HFFc6 (cell line): ENCODE results near the gene SCO2. TPM values are rescaled to one million over a fixed set of nuclear protein-coding genes. Genes with fewer than 3 reads are reported as not detected.
"Not testable (repeated sequence)": the region's sequence is repeated elsewhere in the genome, so short reads cannot be mapped to it uniquely, and the experiment has no call there.

ENCODE experiments used
- DNase-seq: peaks from one replicate; pipeline ENCODE4 v3.0.0-alpha.2; 2018
- H3K27ac Mint-ChIP-seq: 2 replicates; pipeline ENCODE4 v1.8.0; 2020; ENCODE audit warnings: mild to moderate bottlenecking, mixed read lengths
- H3K27me3 Mint-ChIP-seq: 2 replicates; pipeline ENCODE4 v1.8.0; 2021; ENCODE audit warnings: mild to moderate bottlenecking, moderate library complexity, mixed read lengths; ENCODE audit not compliant: insufficient read depth
- H3K36me3 Mint-ChIP-seq: 2 replicates; pipeline ENCODE4 v1.8.0; 2021; ENCODE audit warnings: low read depth, mixed read lengths
- H3K4me1 Mint-ChIP-seq: 2 replicates; pipeline ENCODE4 v1.8.0; 2020; ENCODE audit warnings: low read depth, mixed read lengths
- H3K4me3 Mint-ChIP-seq: 2 replicates; pipeline ENCODE4 v1.8.0; 2020; ENCODE audit warnings: mild to moderate bottlenecking, moderate library complexity, mixed read lengths
- H3K9me3 Mint-ChIP-seq: 2 replicates; pipeline ENCODE4 v1.8.0; 2020; ENCODE audit warnings: mild to moderate bottlenecking, mixed read lengths
- total RNA-seq, 6 experiments: library from RNA; stranded (reverse); fragmentation: NEBNext Ultra II Directional; extraction: Animal tissue kit (Norgen Biotek cat#: 25700); gene quantifications; 2 replicates in 1 of 6; 3 replicates in 5 of 6; pipeline ENCODE4 v1.2.3, GENCODE V29; 2021
- TF ChIP-seq, protein P1 (sequence below): fragments of 200-600 bp; sonication (generic); IDR thresholded peaks from 2 replicates; pipeline ENCODE4 v1.5.0; 2021; ENCODE audit warnings: antibody characterized with exemption, mild to moderate bottlenecking

Gene SCO2
- total RNA-seq, 6 experiments from 2014 or later, result 2.7 to 11.1 (median 9.7) TPM

DNA sequence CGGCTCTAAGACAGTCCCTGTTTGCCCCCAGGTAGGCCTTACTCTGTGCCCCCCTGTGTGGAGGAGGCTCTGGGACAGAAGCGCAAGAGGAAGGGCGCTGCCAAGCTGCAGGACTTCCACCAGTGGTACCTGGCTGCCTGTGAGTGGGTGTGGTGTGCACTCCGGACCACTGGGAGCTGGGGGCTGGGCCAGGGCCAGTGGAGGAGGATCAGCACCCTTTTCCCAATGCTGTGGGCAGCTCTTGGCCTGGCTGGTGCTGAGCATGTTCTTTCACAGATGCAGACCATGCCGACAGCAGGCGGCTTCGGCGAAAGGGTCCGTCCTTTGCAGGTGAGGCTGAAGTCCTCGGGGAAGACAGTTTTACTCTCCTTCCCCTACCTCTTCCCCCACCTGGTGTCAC is 3.7 kb downstream of the SCO2 start:
- Mint-ChIP-seq H3K27me3 (no peaks in the 10 kb centered on the region), H3K36me3 (peaks cover 14% of the 10 kb centered on the region), H3K4me1 (peaks cover 10% of the 10 kb centered on the region), H3K27ac (no peak overlapping the region), H3K9me3 (no peaks in the 10 kb centered on the region), H3K4me3 (no peak overlapping the region)
- DNase-seq, result no peak
- TF ChIP-seq, protein P1, sequence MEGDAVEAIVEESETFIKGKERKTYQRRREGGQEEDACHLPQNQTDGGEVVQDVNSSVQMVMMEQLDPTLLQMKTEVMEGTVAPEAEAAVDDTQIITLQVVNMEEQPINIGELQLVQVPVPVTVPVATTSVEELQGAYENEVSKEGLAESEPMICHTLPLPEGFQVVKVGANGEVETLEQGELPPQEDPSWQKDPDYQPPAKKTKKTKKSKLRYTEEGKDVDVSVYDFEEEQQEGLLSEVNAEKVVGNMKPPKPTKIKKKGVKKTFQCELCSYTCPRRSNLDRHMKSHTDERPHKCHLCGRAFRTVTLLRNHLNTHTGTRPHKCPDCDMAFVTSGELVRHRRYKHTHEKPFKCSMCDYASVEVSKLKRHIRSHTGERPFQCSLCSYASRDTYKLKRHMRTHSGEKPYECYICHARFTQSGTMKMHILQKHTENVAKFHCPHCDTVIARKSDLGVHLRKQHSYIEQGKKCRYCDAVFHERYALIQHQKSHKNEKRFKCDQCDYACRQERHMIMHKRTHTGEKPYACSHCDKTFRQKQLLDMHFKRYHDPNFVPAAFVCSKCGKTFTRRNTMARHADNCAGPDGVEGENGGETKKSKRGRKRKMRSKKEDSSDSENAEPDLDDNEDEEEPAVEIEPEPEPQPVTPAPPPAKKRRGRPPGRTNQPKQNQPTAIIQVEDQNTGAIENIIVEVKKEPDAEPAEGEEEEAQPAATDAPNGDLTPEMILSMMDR, result no peak

DNA sequence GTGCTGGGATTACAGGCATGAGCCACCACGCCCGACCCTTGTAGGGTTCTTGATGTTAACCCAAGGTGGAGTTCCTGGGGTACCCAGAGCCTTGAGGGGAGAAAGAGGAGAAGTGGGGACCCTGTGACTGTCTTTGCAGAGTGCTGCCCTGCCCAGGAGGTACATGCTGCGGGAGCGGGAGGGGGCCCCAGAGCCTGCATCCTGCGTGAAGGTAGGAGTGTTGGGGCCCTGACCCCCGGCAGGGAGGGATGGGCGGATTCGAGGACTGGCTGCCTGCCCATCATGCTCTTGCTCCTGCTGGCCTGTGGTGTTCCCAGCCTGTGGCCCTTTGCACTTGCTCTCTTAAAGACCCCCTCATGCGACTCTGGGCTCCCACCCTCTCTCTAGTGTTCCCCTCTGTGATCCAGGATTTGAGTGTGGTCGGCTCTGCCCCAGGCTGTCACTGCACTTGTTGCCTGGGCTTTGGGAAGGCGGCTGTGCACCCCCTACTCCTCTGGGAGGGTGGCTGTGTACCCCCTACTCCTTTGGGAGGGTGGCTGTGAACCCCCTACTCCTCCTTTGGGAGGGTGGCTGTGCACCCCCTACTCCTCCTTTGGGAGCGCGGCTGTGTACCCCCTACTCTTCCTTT is 4.5 kb downstream of the SCO2 start:
- no peak overlapping the region; the same call in 1 of the 2 replicates for H3K27ac Mint-ChIP-seq
- no peaks in the 10 kb centered on the region for H3K9me3 Mint-ChIP-seq
- H3K4me1 Mint-ChIP-seq, result peaks cover 9% of the 10 kb centered on the region
- no peaks in the 10 kb centered on the region for H3K27me3 Mint-ChIP-seq
- no peak for DNase-seq
- peaks cover 14% of the 10 kb centered on the region for H3K36me3 Mint-ChIP-seq
- TF ChIP-seq, protein P1, result no peak
- H3K4me3 Mint-ChIP-seq, result no peak overlapping the region

DNA sequence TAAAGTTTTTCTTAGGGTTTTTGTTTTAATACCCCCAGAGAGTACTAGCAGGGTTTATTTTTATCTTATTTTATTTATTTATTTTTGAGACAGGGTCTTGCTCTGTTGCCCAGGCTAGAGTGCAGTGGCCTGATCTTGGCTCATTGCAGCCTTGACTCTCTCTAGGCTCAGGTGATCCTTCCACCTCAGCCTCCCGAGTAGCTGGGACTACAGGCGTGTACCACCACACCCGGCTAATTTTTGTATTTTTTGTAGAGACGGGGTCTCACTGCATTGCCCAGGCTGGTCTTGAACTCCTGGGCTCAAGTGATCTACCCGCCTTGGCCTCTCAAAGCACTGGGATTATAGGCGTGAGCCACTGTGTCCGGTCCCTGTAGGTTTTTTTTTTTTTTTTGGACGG is 5.2 kb downstream of the SCO2 start:
- not testable (repeated sequence) for H3K27ac Mint-ChIP-seq, H3K9me3 Mint-ChIP-seq, DNase-seq, H3K4me3 Mint-ChIP-seq, H3K27me3 Mint-ChIP-seq, H3K4me1 Mint-ChIP-seq
- peaks cover 14% of the 10 kb centered on the region for H3K36me3 Mint-ChIP-seq

DNA sequence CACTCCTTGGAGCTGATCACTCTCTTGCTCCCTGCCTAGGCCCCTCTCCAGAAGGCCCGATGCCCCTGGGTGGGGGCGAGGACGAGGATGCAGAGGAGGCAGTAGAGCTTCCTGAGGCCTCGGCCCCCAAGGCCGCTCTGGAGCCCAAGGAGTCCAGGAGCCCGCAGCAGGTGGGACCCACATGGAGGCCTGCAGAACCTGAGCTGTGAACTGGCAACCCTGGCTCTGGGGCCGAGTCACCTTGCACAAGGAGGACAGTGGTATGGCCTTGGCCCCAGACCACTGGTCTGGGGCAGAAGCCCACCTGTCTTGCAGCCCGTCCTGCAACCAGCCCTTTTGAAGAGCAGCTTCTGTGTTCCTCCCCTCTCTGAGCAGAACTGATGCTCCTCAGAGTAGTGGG is 6.2 kb downstream of the SCO2 start:
- Mint-ChIP-seq H3K9me3 (no peaks in the 10 kb centered on the region), H3K27ac (no peak overlapping the region), H3K4me3 (no peak overlapping the region), H3K4me1 (peaks cover under 1% of the 10 kb centered on the region; the same call in 1 of the 2 replicates), H3K36me3 (peaks cover 11% of the 10 kb centered on the region; the same call in 1 of the 2 replicates), H3K27me3 (no peaks in the 10 kb centered on the region)
- TF ChIP-seq, protein P1, result no peak
- DNase-seq, result no peak

DNA sequence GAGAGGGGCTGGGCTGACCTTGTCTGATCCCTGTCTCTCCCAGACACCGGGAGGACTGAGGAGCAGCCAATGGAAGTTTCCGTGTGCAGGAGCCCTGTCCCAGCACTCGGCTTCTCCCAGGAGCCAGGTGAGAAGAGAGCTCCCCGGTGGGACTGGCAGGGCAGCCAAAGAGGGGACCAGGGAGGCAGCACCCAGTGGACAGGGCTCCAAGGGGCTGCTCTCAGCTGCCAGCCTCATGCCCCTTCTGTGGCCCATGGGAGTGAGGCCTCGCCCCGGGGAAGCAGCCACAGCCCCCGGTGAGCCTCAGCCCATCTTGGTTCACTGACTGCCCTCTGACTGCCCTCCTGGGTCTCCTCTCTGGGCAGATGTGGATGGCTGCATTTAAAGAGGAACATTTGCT is 6.8 kb downstream of the SCO2 start:
- Mint-ChIP-seq H3K4me1 (no peaks in the 10 kb centered on the region), H3K4me3 (no peak overlapping the region), H3K36me3 (peaks cover 11% of the 10 kb centered on the region; the same call in 1 of the 2 replicates), H3K9me3 (no peaks in the 10 kb centered on the region), H3K27ac (no peak overlapping the region), H3K27me3 (no peaks in the 10 kb centered on the region)
- DNase-seq, result no peak
- TF ChIP-seq, protein P1, result no peak

DNA sequence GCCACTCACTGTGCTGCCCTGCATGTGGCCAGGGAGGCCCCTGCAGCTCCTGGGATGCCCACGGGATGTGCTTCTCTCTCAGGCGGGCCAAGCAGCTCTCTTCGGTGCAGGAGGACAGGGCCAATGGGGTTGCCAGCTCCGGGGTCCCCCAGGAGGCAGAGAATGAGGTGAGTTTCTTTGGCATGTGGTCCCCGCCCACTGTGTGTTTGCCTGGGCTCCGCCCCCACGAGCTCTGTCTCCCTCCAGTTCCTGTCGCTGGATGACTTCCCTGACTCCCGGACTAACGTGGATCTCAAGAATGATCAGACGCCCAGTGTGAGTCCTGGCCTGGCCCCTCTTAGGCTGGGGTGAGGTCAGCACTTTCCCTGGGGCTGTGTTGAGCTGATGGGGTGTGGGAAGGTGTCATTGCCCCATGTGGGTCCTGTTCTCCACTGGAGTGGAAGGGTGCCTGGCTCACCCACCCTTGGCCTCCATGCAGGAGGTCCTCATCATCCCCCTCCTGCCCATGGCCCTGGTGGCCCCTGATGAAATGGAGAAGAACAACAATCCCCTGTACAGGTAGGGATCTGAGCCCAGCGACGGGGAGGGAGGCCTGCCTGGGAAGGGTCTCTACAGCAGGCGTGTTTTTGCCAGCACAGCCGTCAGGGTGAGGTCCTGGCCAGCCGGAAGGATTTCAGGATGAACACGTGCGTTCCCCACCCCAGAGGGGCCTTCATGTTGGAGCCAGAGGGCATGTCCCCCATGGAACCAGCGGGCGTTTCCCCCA is 7.7 kb downstream of the SCO2 start:
- TF ChIP-seq, protein P1, result no peak
- no peak for DNase-seq
- H3K4me3 Mint-ChIP-seq, result no peak overlapping the region
- no peaks in the 10 kb centered on the region for H3K9me3 Mint-ChIP-seq
- H3K27ac Mint-ChIP-seq, result no peak overlapping the region
- no peaks in the 10 kb centered on the region for H3K27me3 Mint-ChIP-seq
- H3K36me3 Mint-ChIP-seq, result peaks cover 11% of the 10 kb centered on the region; the same call in 1 of the 2 replicates
- no peaks in the 10 kb centered on the region for H3K4me1 Mint-ChIP-seq
